Fibroblast of upper back skin (primary cell): Measurements from ENCODE around the gene EMC9.
A peak's percentile ranks its signal among the peaks of the same experiment; 100 is the strongest.

Experiments used
- DNase-seq: peaks from one replicate; pipeline ENCODE4 v3.0.0-alpha.2; 2013

Gene EMC9

GRCh38 chr14:24141097-24141880 lies at the start of gene EMC9:
Gene EMC9, minus strand, starts transcription at chr14:24141591. Its CDS starts 287 bp downstream, at chr14:24141304.
- DNase-seq: peak; percentile 100

- DNase-seq: no peak
Observed at GRCh38 chr14:24190416-24190815, 49.0 kb upstream of the EMC9 start.

GRCh38 chr14:24189460-24189859 lies 48.1 kb upstream of the EMC9 start:
- no peak for DNase-seq

GRCh38 chr14:24189059-24189375 lies 47.6 kb upstream of the EMC9 start:
- no peak for DNase-seq

- DNase-seq: peak; percentile 97
Observed at GRCh38 chr14:24188251-24189058, 47.1 kb upstream of the EMC9 start, which contains the start of gene IPO4. Gene IPO4, minus strand, starts transcription at chr14:24188816. Its CDS starts 29 bp downstream, at chr14:24188787.

- no peak for DNase-seq
Observed at GRCh38 chr14:24187539-24187915, 46.1 kb upstream of the EMC9 start.

GRCh38 chr14:24186831-24187538 lies 45.6 kb upstream of the EMC9 start:
- DNase-seq: no peak

GRCh38 chr14:24185741-24186140 lies 44.4 kb upstream of the EMC9 start:
- no peak for DNase-seq

- no peak for DNase-seq
Observed at GRCh38 chr14:24185026-24185425, 43.6 kb upstream of the EMC9 start.

GRCh38 chr14:24184104-24184970 lies 42.9 kb upstream of the EMC9 start:
- no peak for DNase-seq

- DNase-seq: no peak
Observed at GRCh38 chr14:24183014-24183481, 41.7 kb upstream of the EMC9 start.

GRCh38 chr14:24182110-24182882 lies 40.9 kb upstream of the EMC9 start:
- DNase-seq: no peak

- DNase-seq: no peak
Observed at GRCh38 chr14:24181371-24182077, 40.1 kb upstream of the EMC9 start.

GRCh38 chr14:24179961-24180796 lies 38.8 kb upstream of the EMC9 start:
- peak; percentile 49 for DNase-seq

- no peak for DNase-seq
Observed at GRCh38 chr14:24179294-24179960, 38.0 kb upstream of the EMC9 start.

GRCh38 chr14:24178399-24179178 lies 37.2 kb upstream of the EMC9 start:
- no peak for DNase-seq

- no peak for DNase-seq
Observed at GRCh38 chr14:24177891-24178290, 36.5 kb upstream of the EMC9 start.

- no peak for DNase-seq
Observed at GRCh38 chr14:24177041-24177825, 35.8 kb upstream of the EMC9 start.
